SK-N-SH (cell line): ENCODE results near the gene FMN1. TPM values are rescaled to one million over a fixed set of nuclear protein-coding genes. Genes with fewer than 3 reads are reported as not detected.

Experiments
- CTCF ChIA-PET: fragments of 300-600, 350-600 bp; formaldehyde crosslinking; extraction: SDS; loops from one replicate; lab custom pipeline; 2021; lab: Yijun Ruan, JAX
- POLR2A ChIA-PET: fragments of 350-600 bp; sonication (Branson Sonifier 250); formaldehyde crosslinking; extraction: SDS; loops from one replicate; lab custom pipeline; 2020; ENCODE audit warnings: antibody characterized with exemption, inconsistent platforms; lab: Yijun Ruan, JAX
- DNase-seq: peaks from one replicate; pipeline ENCODE4 v3.0.0; 2012
- H2AFZ ChIP-seq: fragments of 200-600 bp; sonication (generic); 2 replicates; pipeline ENCODE4 v1.8.1; 2016; ENCODE audit warnings: antibody characterized with exemption, mild to moderate bottlenecking, low read depth
- H3F3A ChIP-seq: fragments of 200-600 bp; sonication (generic); replicated peaks from 2 replicates; pipeline ENCODE3; 2016; ENCODE audit warnings: antibody characterized with exemption, mild to moderate bottlenecking; ENCODE audit not compliant: insufficient read depth
- H3K27ac ChIP-seq, 2 experiments: fragments of 200-500 bp in 1 of 2; fragments of 200-600 bp in 1 of 2; sonication (Bioruptor generic) in 1 of 2; sonication (generic), shearing (Covaris generic) in 1 of 2; 2 replicates each; pipeline versions ENCODE4 v1.5.1 to v1.6.1; 2014 to 2016; ENCODE audit warnings: low read depth in 2 of 2, inconsistent platforms in 1 of 2, low read length in 1 of 2, mild to moderate bottlenecking in 1 of 2, mixed read lengths in 1 of 2
- H3K27me3 ChIP-seq: fragments of 200-600 bp; sonication (generic), shearing (Covaris generic); 2 replicates; pipeline ENCODE4 v1.6.1; 2016; ENCODE audit warnings: mixed run types; ENCODE audit not compliant: insufficient read depth
- H3K36me3 ChIP-seq, 2 experiments: fragments of 200-500 bp in 1 of 2; fragments of 200-600 bp in 1 of 2; sonication (Bioruptor generic) in 1 of 2; sonication (generic) in 1 of 2; replicated peaks in 1 of 2; 2 replicates each; pipeline versions ENCODE3 to v1.5.1; 2014 to 2016; ENCODE audit warnings: low read length in 1 of 2, mild to moderate bottlenecking in 1 of 2; ENCODE audit not compliant: insufficient read depth in 2 of 2, control insufficient read depth in 1 of 2
- H3K4me1 ChIP-seq, 2 experiments: fragments of 200-500 bp in 1 of 2; fragments of 200-600 bp in 1 of 2; sonication (Bioruptor generic) in 1 of 2; sonication (generic), shearing (Covaris generic) in 1 of 2; 2 replicates each; pipeline versions ENCODE4 v1.5.1 to v1.6.1; 2014 to 2016; ENCODE audit warnings: low read depth in 1 of 2, low read length in 1 of 2, mixed run types in 1 of 2; ENCODE audit not compliant: insufficient read depth in 2 of 2, control insufficient read depth in 1 of 2
- H3K4me2 ChIP-seq: fragments of 200-600 bp; sonication (generic), shearing (Covaris generic); 2 replicates; pipeline ENCODE4 v1.6.1; 2017; ENCODE audit warnings: mixed run types
- H3K4me3 ChIP-seq, 2 experiments: fragments of 200-500 bp in 1 of 2; fragments of 200-600 bp in 1 of 2; sonication (Bioruptor generic) in 1 of 2; sonication (generic), shearing (Covaris generic) in 1 of 2; 2 replicates each; pipeline versions ENCODE4 v1.5.1 to v1.8.1; 2014 to 2016; ENCODE audit warnings: low read depth in 2 of 2, inconsistent platforms in 1 of 2, low read length in 1 of 2, mild to moderate bottlenecking in 1 of 2, mixed read lengths in 1 of 2, moderate library complexity in 1 of 2
- H3K79me2 ChIP-seq: fragments of 200-600 bp; sonication (generic); 2 replicates; pipeline ENCODE4 v1.8.1; 2017; ENCODE audit warnings: mild to moderate bottlenecking; ENCODE audit not compliant: insufficient read depth
- H3K9ac ChIP-seq: fragments of 200-600 bp; sonication (generic); 2 replicates; pipeline ENCODE4 v1.6.1; 2017; ENCODE audit warnings: mixed run types
- H3K9me2 ChIP-seq: fragments of 200-600 bp; sonication (generic); 2 replicates; pipeline ENCODE4 v1.6.1; 2017; ENCODE audit warnings: mixed run types
- H3K9me3 ChIP-seq: fragments of 200-600 bp; sonication (generic); 2 replicates; pipeline ENCODE4 v1.6.1; 2017; ENCODE audit warnings: mixed run types, mild to moderate bottlenecking, moderate library complexity
- H4K20me1 ChIP-seq: fragments of 200-600 bp; sonication (generic); 2 replicates; pipeline ENCODE4 v1.6.1; 2017; ENCODE audit warnings: mild to moderate bottlenecking, mixed run types; ENCODE audit not compliant: insufficient read depth
- CHD2 ChIP-seq: fragments of 150-350 bp; IDR thresholded peaks from 2 replicates; pipeline ENCODE4 v1.6.1; 2018; ENCODE audit warnings: low read length; ENCODE audit not compliant: partially characterized antibody
- EZH2phosphoT487 ChIP-seq: fragments of 200-600 bp; sonication (generic); IDR thresholded peaks from 2 replicates; pipeline ENCODE4 v1.6.1; 2017; ENCODE audit warnings: low read depth, mixed run types, mild to moderate bottlenecking, antibody characterized with exemption, moderate library complexity, borderline replicate concordance
- FOSL2 ChIP-seq: IDR thresholded peaks from 2 replicates; pipeline ENCODE4 v1.4.0; 2012; ENCODE audit warnings: low read depth, mild to moderate bottlenecking, moderate library complexity, borderline replicate concordance
- FOXM1 ChIP-seq: IDR thresholded peaks from 2 replicates; pipeline ENCODE4 v1.4.0; 2012; ENCODE audit warnings: low read depth, mild to moderate bottlenecking
- GABPA ChIP-seq: IDR thresholded peaks from 2 replicates; pipeline ENCODE4 v1.4.0; 2012; ENCODE audit warnings: low read depth, mild to moderate bottlenecking
- GATA2 ChIP-seq: sonication (generic); formaldehyde crosslinking; IDR thresholded peaks from 2 replicates; pipeline ENCODE4 v1.5.0; 2020; ENCODE audit warnings: mild to moderate bottlenecking, missing genetic modification reagents
- MXI1 ChIP-seq: IDR thresholded peaks from 2 replicates; pipeline ENCODE4 v1.6.1; 2012; ENCODE audit warnings: mild to moderate bottlenecking, low read depth, low read length, improper control_type of control experiment
- NFIC ChIP-seq: IDR thresholded peaks from 2 replicates; pipeline ENCODE4 v1.4.0; 2012; ENCODE audit warnings: borderline replicate concordance
- POLR2AphosphoS5 ChIP-seq: IDR thresholded peaks from 2 replicates; pipeline ENCODE4 v1.6.1; 2012; ENCODE audit warnings: low read depth, low read length
- REST ChIP-seq: IDR thresholded peaks from 2 replicates; pipeline ENCODE4 v1.6.1; 2012; ENCODE audit warnings: mild to moderate bottlenecking, low read depth, low read length, moderate library complexity
- RXRA ChIP-seq: IDR thresholded peaks from 2 replicates; pipeline ENCODE4 v1.4.0; 2012; ENCODE audit warnings: low read depth, mild to moderate bottlenecking, borderline replicate concordance
- SMC3 ChIP-seq: IDR thresholded peaks from 2 replicates; pipeline ENCODE4 v1.6.1; 2012; ENCODE audit warnings: low read depth, low read length, improper control_type of control experiment
- USF1 ChIP-seq: IDR thresholded peaks from 2 replicates; pipeline ENCODE4 v1.4.0; 2012; ENCODE audit warnings: low read depth, borderline replicate concordance
- WGBS: methylation state at CpG from one replicate; pipeline ENCODE4 v1.1.6; 2017; ENCODE audit warnings: low lambda C conversion rate; 5-methylcytosine and 5-hydroxymethylcytosine counted together
- polyA plus RNA-seq, 3 experiments: library from polyadenylated mRNA; depleted of rRNA; stranded (reverse); fragments of >200 nt; gene quantifications; 2 replicates each; pipeline ENCODE4 v1.2.3, GENCODE V29; 2012
- TF ChIP-seq, protein P1 (sequence below): IDR thresholded peaks from 2 replicates; pipeline ENCODE4 v1.4.0; 2012; ENCODE audit warnings: low read depth, borderline replicate concordance
- TF ChIP-seq, protein P2 (sequence below): fragments of 150-350 bp; IDR thresholded peaks from 2 replicates; pipeline ENCODE4 v1.6.1; 2016; ENCODE audit warnings: mild to moderate bottlenecking, low read depth, low read length

FMN1 gene
- polyA plus RNA-seq, 1 of the 3 experiments (the other 2 are of a cell fraction) = 9.1 TPM

GRCh38 chr15:33161209-33161608 is 33.3 kb downstream of the FMN1 start:
- H3K79me2 ChIP-seq = peaks cover 17% of the 10 kb centered on the region; the same call in 1 of the 2 replicates
- no peak overlapping the region for H3K4me3 ChIP-seq
- CTCF ChIA-PET = interaction anchor here (0.6 to 2.9 kb wide), 4 partner anchors 10 to 225 kb away, joined by 3 to 10 read pairs (median 4); no protein-coding TSS in a partner anchor
- H3K36me3 ChIP-seq = no peaks in the 10 kb centered on the region
- peak overlapping the region; percentile 98 to 100 for H3K27ac ChIP-seq
- H3K4me2 ChIP-seq = peak overlapping the region; percentile 56; the same call in 1 of the 2 replicates
- peaks cover 21 to 26% of the 10 kb centered on the region in 2 experiments for H3K4me1 ChIP-seq
- H3K9me2 ChIP-seq = no peaks in the 10 kb centered on the region
- 43% methylated on average over 3 of the region's 3 CpGs for WGBS
- POLR2A ChIA-PET = interaction anchor here (1.0 kb wide), 1 partner anchor 30 kb away, joined by 3 read pairs; no protein-coding TSS in a partner anchor
- no peaks in the 10 kb centered on the region for H3K27me3 ChIP-seq
- TF ChIP-seq, protein P1, sequence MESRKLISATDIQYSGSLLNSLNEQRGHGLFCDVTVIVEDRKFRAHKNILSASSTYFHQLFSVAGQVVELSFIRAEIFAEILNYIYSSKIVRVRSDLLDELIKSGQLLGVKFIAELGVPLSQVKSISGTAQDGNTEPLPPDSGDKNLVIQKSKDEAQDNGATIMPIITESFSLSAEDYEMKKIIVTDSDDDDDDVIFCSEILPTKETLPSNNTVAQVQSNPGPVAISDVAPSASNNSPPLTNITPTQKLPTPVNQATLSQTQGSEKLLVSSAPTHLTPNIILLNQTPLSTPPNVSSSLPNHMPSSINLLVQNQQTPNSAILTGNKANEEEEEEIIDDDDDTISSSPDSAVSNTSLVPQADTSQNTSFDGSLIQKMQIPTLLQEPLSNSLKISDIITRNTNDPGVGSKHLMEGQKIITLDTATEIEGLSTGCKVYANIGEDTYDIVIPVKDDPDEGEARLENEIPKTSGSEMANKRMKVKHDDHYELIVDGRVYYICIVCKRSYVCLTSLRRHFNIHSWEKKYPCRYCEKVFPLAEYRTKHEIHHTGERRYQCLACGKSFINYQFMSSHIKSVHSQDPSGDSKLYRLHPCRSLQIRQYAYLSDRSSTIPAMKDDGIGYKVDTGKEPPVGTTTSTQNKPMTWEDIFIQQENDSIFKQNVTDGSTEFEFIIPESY = no peak
- TF ChIP-seq CHD2 (no peak), RXRA (no peak), GATA2 (CRISPR knock-in tag) (no peak), POLR2AphosphoS5 (no peak), GABPA (no peak), MXI1 (no peak)
- peak overlapping the region; percentile 67; the same call in 1 of the 2 replicates for H3K9ac ChIP-seq
- no peaks in the 10 kb centered on the region for H4K20me1 ChIP-seq
- H3K9me3 ChIP-seq = no peaks in the 10 kb centered on the region
- no peak overlapping the region for H2AFZ ChIP-seq
- DNase-seq = peak; percentile 48
- H3F3A ChIP-seq = peaks cover 30% of the 10 kb centered on the region

DNA sequence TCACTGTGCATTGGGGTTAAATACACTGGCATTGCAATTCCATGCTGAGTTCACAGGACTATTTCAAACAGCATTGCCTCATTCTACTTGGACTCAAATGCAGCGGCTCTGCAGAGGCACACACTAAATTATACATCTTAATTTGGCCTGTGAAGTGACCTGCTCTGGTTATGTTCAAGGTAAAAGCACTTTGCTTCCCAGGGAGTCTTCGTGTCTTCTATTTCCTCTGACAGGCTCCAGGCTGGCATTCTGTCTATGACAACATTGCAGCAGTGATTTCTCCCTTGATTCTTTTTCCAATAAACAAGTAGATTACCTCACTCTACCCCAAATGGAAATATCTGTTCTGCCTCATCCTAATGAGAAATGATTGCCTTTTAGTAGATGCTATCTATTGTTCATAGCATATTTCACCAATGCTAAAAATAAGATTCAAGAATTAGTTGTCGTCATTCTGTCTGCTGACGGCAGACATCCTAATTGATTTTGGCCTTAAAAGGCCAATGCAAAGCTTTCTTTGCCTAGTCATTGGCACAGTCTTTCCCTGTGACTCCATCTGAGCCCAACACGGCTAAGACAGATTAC is 33.8 kb downstream of the FMN1 start:
- CTCF ChIA-PET = interaction anchor here (0.6 to 2.9 kb wide), 7 partner anchors 9 to 224 kb away, joined by 3 to 10 read pairs (median 4); no protein-coding TSS in a partner anchor
- no peaks in the 10 kb centered on the region for H3K9me3 ChIP-seq
- TF ChIP-seq, protein P2, sequence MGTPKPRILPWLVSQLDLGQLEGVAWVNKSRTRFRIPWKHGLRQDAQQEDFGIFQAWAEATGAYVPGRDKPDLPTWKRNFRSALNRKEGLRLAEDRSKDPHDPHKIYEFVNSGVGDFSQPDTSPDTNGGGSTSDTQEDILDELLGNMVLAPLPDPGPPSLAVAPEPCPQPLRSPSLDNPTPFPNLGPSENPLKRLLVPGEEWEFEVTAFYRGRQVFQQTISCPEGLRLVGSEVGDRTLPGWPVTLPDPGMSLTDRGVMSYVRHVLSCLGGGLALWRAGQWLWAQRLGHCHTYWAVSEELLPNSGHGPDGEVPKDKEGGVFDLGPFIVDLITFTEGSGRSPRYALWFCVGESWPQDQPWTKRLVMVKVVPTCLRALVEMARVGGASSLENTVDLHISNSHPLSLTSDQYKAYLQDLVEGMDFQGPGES = no peak
- TF ChIP-seq, protein P1 = peak; percentile 72
- TF ChIP-seq USF1 (no peak), FOSL2 (peak; percentile 52; the same call in 1 of the 2 replicates), SMC3 (peak; percentile 15; the same call in 1 of the 2 replicates), EZH2phosphoT487 (no peak), NFIC (peak; percentile 90), POLR2AphosphoS5 (peak; percentile 95), FOXM1 (peak; percentile 99), REST (peak; percentile 58; the same call in 1 of the 2 replicates)

More for the DNA sequence above, 33.8 kb downstream of the FMN1 start:
- 18% methylated on average over 5 of the region's 5 CpGs for WGBS
- Histone ChIP-seq H3K36me3 (no peaks in the 10 kb centered on the region), H4K20me1 (no peaks in the 10 kb centered on the region), H3K4me3 (no peak overlapping the region), H3K9ac (peak overlapping the region; percentile 73), H3K79me2 (peaks cover 22% of the 10 kb centered on the region; the same call in 1 of the 2 replicates), H3F3A (peaks cover 31% of the 10 kb centered on the region), H3K9me2 (no peaks in the 10 kb centered on the region), H3K4me2 (peak overlapping the region; percentile 56; the same call in 1 of the 2 replicates), H3K4me1 (peaks cover 21 to 28% of the 10 kb centered on the region in 2 experiments), H3K27ac (peak overlapping the region; percentile 98 to 100), H2AFZ (no peak overlapping the region), H3K27me3 (no peaks in the 10 kb centered on the region)
- peak; percentile 69 for DNase-seq
- POLR2A ChIA-PET = interaction anchor here (1.0 kb wide), 1 partner anchor 31 kb away, joined by 3 read pairs; no protein-coding TSS in a partner anchor
